DND-41 (cell line): Measurements from ENCODE around the gene FAM174A.

Source experiments
- EZH2 ChIP-seq: IDR thresholded peaks from 3 replicates; pipeline ENCODE4 v1.6.1; 2012; ENCODE audit warnings: borderline replicate concordance, low read depth, mild to moderate bottlenecking, moderate library complexity, low read length, inconsistent platforms; ENCODE audit not compliant: severe bottlenecking
- TF ChIP-seq, protein P1 (sequence below): IDR thresholded peaks from 2 replicates; pipeline ENCODE4 v1.5.1; 2012; ENCODE audit warnings: borderline replicate concordance, low read length, moderate library complexity, mild to moderate bottlenecking; ENCODE audit not compliant: poor library complexity, severe bottlenecking; ENCODE audit errors: extremely low read depth

DNA sequence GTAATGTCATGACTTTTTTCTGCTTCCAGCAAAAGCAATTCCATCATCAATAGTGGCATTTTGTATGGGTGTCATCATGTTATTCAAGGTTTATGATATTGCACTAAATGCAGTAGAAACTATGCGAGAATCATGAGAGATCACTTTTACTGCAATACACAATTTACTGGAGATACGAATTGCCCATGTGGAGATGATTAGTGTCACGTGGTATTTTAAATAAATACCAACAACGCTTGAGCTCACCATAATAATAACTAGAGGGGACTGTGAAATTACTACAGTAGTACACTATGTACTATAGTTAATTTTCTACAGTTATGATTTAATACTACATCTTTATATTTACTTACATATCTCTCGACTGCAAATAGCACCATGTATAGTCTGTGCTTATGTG, 49.7 kb downstream of the FAM174A start:
- TF ChIP-seq, protein P1, sequence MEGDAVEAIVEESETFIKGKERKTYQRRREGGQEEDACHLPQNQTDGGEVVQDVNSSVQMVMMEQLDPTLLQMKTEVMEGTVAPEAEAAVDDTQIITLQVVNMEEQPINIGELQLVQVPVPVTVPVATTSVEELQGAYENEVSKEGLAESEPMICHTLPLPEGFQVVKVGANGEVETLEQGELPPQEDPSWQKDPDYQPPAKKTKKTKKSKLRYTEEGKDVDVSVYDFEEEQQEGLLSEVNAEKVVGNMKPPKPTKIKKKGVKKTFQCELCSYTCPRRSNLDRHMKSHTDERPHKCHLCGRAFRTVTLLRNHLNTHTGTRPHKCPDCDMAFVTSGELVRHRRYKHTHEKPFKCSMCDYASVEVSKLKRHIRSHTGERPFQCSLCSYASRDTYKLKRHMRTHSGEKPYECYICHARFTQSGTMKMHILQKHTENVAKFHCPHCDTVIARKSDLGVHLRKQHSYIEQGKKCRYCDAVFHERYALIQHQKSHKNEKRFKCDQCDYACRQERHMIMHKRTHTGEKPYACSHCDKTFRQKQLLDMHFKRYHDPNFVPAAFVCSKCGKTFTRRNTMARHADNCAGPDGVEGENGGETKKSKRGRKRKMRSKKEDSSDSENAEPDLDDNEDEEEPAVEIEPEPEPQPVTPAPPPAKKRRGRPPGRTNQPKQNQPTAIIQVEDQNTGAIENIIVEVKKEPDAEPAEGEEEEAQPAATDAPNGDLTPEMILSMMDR, result no peak
- no peak for TF ChIP-seq EZH2
